SK-N-SH treated with all-trans-retinoic acid at 6 μM for 48 hours (cell line): ENCODE data around the gene ALK.

ENCODE experiments used
- PATZ1 ChIP-seq: fragments of 250-450 bp; sonication (Bioruptor Pico); IDR thresholded peaks from 2 replicates; pipeline ENCODE4 v1.8.0; 2020; ENCODE audit warnings: mild to moderate bottlenecking, moderate library complexity, borderline replicate concordance
- PPARA ChIP-seq: fragments of 250-450 bp; sonication (Bioruptor Pico); IDR thresholded peaks from 2 replicates; pipeline ENCODE4 v1.5.0; 2020; ENCODE audit warnings: mild to moderate bottlenecking, borderline replicate concordance
- RARB ChIP-seq: fragments of 250-450 bp; sonication (Bioruptor Pico); IDR thresholded peaks from 2 replicates; pipeline ENCODE4 v1.8.0; 2021; ENCODE audit warnings: mild to moderate bottlenecking, moderate library complexity

- TF ChIP-seq RARB (CRISPR knock-in tag) (no peak), PATZ1 (CRISPR knock-in tag) (no peak), PPARA (CRISPR knock-in tag) (no peak)
Observed at GRCh38 chr2:29725610-29726009, 195.8 kb downstream of the ALK start.
